ENCODE results near the gene DIO2. TPM values are rescaled to one million over a fixed set of nuclear protein-coding genes. Genes with fewer than 3 reads are reported as not detected.

DIO2 gene
- total and polyA plus RNA-seq, 7 donors: 0.13 to 1.8 (median 0.60) TPM

DNA sequence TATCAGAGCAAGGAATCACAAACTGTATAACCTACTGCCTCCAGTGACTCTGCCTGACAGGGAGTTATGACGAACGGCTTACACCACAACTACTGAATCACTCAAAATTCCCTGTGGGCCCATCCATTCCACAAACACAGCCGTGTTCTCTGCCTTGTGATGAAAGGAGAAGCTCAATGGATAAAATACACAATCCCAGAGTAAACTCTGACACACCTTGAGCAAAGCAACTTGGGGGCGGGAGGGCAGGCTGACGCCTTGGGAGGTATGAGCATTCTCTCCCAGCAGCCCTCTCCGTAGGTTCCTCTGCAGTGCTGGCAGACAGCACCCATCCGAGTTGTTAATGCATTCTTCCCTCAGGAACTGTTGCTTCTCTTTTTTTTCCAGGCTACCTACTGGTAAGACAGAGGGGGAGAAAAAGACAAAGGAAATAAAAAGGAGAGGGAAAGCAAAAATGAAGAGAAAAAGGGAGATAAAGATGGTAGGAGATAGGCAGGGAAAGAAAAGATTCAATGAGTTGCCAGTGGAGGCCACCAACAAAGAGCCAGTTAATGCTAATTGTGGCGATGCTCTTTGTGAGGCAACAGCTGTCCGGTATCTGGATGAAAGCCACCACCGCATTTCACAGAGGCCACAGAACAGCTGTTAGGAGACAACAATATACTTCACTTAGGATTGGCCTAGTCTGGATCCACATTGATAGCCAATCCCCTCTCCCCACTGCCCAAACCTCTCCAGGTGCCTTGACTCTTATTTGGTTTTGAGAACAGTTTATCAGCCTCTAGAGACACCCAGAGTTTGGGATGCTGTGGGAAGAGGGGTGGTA lies 4.7 kb upstream of the DIO2 start:
- Histone ChIP-seq H3K4me1 (peaks cover 0 to 8% (median 0%) of the 10 kb centered on the region in 4 donors), H3K27me3 (peaks cover 0 to 2% (median 0%) of the 10 kb centered on the region in 3 donors), H3K9me3 (no peaks in the 10 kb centered on the region), H3K27ac (peak overlapping the region in 1 of 4 donors; percentile 6), H3K4me3 (no peak overlapping the region), H3K36me3 (no peaks in the 10 kb centered on the region)
- TF ChIP-seq POLR2AphosphoS5 (IDR thresholded peaks at IDR 0.05) (no peak), EP300 (IDR thresholded peaks at IDR 0.05) (no peak), POLR2A (IDR thresholded peaks at IDR 0.05) (no peak)
- TF ChIP-seq, protein P1, sequence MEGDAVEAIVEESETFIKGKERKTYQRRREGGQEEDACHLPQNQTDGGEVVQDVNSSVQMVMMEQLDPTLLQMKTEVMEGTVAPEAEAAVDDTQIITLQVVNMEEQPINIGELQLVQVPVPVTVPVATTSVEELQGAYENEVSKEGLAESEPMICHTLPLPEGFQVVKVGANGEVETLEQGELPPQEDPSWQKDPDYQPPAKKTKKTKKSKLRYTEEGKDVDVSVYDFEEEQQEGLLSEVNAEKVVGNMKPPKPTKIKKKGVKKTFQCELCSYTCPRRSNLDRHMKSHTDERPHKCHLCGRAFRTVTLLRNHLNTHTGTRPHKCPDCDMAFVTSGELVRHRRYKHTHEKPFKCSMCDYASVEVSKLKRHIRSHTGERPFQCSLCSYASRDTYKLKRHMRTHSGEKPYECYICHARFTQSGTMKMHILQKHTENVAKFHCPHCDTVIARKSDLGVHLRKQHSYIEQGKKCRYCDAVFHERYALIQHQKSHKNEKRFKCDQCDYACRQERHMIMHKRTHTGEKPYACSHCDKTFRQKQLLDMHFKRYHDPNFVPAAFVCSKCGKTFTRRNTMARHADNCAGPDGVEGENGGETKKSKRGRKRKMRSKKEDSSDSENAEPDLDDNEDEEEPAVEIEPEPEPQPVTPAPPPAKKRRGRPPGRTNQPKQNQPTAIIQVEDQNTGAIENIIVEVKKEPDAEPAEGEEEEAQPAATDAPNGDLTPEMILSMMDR (IDR thresholded peaks at IDR 0.05): no peak
- no peak for DNase-seq
- intact Hi-C loops (cut with DNase I): no loop called here
- 35 to 60% methylated on average over 10 of the region's 10 CpGs for WGBS, 2 donors

DNA sequence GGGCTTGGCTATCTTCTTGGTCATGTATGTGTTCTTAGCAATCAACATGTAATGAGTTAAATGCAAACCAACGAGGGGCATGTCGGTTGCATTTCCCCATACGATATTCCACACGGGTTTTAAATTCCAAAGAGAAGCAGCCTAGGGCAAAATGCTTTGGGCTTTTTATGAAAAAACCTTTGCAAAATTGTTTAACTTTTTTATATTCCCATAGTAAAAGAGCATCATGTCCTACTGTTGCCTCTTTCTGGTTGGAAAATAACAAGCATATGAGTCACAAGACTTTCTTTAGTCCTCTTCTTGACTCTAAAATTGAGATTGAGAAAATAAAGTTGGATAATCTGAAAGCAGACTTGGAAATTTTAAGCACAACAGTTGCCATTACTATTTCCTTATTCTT lies 3.8 kb upstream of the DIO2 start:
- Histone ChIP-seq H3K27me3 (peaks cover 0 to 6% (median 0%) of the 10 kb centered on the region in 3 donors), H3K4me3 (no peak overlapping the region), H3K36me3 (no peaks in the 10 kb centered on the region), H3K27ac (no peak overlapping the region), H3K4me1 (peaks cover 0 to 8% (median 0%) of the 10 kb centered on the region in 4 donors), H3K9me3 (no peaks in the 10 kb centered on the region)
- TF ChIP-seq POLR2A (IDR thresholded peaks at IDR 0.05) (no peak), EP300 (IDR thresholded peaks at IDR 0.05) (no peak), POLR2AphosphoS5 (IDR thresholded peaks at IDR 0.05) (no peak)
- TF ChIP-seq, protein P1 (IDR thresholded peaks at IDR 0.05): no peak
- 87 to 91% methylated on average over 4 of the region's 4 CpGs for WGBS, 2 donors
- intact Hi-C loops (cut with DNase I): no loop called here
- DNase-seq: no peak

DNA sequence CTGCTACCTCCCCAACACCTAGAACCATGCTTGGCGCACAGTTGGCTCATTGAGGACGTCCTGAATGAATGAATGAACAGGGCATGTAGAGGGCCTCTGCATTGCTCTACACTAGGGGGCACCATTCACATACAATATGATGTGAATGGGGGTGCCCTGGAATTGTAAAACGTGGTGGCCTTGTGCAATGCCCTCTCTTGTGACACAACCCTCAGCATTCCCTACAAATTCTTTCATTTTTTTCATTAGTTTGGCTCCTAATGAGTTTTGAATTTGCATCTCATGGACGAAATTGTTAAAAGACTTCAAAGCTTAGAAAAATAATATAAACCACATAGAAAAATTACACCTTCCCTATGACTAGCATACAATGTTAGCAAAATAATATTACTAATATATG lies 2.3 kb upstream of the DIO2 start:
- Histone ChIP-seq H3K36me3 (no peaks in the 10 kb centered on the region), H3K9me3 (no peaks in the 10 kb centered on the region), H3K27ac (no peak overlapping the region), H3K27me3 (peaks cover 0 to 6% (median 0%) of the 10 kb centered on the region in 3 donors), H3K4me3 (no peak overlapping the region), H3K4me1 (peaks cover 0 to 8% (median 0%) of the 10 kb centered on the region in 4 donors)
- WGBS, 2 donors: 51 to 56% methylated on average over 4 of the region's 4 CpGs
- no peak for DNase-seq
- intact Hi-C loops (cut with DNase I): no loop called here
- TF ChIP-seq, protein P1 (IDR thresholded peaks at IDR 0.05): no peak
- TF ChIP-seq EP300 (IDR thresholded peaks at IDR 0.05): no peak
- no peak for TF ChIP-seq POLR2A (IDR thresholded peaks at IDR 0.05)
- TF ChIP-seq POLR2AphosphoS5 (IDR thresholded peaks at IDR 0.05): no peak

DNA sequence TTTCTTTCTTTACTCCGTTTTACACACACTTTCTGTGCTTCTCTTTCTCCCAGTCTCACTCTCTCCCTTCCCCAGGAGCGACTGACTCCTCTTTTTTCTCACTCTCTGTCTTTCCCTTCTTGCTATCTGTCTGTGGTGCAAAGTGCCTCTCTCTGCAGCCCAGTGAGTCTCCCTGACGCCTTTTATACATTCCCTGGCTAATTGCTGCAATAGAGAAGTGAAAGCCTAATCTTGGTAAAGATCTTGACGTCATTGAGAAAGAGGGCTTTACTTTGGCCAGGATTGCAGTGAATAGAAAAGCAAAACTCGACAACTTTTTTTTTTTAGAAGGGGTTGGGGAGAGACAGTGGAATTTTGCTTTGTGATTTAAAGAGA lies 706 bp upstream of the DIO2 start:
- no peak for TF ChIP-seq POLR2AphosphoS5 (IDR thresholded peaks at IDR 0.05)
- TF ChIP-seq, protein P1 (IDR thresholded peaks at IDR 0.05): no peak
- TF ChIP-seq POLR2A (IDR thresholded peaks at IDR 0.05): no peak
- TF ChIP-seq EP300 (IDR thresholded peaks at IDR 0.05): no peak

More for the DNA sequence above, 706 bp upstream of the DIO2 start:
- peak overlapping the region in 2 of 4 donors; percentile 15 to 27 for H3K4me3 ChIP-seq
- intact Hi-C loops (cut with DNase I): no loop called here
- H3K27me3 ChIP-seq: peaks cover 0 to 6% (median 0%) of the 10 kb centered on the region in 3 donors
- no peaks in the 10 kb centered on the region for H3K36me3 ChIP-seq
- WGBS, 2 donors: 2 to 4% methylated on average over 5 of the region's 5 CpGs
- H3K27ac ChIP-seq: no peak overlapping the region
- peaks cover 0 to 8% (median 0%) of the 10 kb centered on the region in 4 donors for H3K4me1 ChIP-seq
- no peaks in the 10 kb centered on the region for H3K9me3 ChIP-seq
- DNase-seq: no peak
